NCI-H1417 (cell line): ENCODE measurements around the gene MCM6.

Experiments used
- DNase-seq, 3 experiments: peaks; one replicate each; lab custom pipeline; 2025; lab: John Stamatoyannopoulos, UW

MCM6 gene

DNA sequence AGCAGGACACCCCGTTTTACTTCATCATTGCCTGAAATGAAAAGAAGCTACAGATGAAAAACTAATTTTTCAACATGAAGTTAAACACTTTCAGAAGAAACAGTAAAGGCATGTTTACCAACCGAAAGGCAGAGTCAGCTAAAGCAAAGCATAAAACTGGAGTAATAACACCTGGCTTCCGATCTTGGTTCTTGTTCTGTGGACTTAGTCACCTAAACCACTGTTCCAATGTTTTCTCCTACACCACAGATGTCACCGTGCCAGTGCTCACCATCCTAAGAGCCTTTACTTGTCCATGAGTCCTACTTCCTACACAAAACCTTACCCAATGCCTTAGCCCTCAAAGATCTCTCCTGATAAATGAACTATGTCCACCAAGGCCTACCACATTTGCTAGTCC, 13.5 kb downstream of the MCM6 start:
- no peak for DNase-seq

DNA sequence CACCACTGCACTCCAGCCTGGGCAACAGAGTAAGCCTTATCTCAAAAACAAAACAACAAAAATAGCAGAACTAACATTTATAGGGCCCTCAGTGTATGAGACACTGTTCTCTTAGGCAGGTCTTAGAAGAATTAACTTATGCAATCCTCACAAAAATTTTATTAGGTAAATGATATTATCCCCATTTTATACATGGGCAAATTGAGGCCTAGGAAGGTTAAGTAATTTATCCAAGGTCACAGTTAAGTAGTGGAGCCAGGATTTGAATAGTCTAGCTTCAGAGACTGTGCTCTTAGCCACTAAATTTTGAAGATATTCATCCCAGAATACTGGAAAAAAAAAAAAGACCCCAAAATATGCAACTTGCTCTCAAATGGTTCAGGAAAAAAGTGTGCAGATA, 22.8 kb downstream of the MCM6 start:
- no peak for DNase-seq

DNA sequence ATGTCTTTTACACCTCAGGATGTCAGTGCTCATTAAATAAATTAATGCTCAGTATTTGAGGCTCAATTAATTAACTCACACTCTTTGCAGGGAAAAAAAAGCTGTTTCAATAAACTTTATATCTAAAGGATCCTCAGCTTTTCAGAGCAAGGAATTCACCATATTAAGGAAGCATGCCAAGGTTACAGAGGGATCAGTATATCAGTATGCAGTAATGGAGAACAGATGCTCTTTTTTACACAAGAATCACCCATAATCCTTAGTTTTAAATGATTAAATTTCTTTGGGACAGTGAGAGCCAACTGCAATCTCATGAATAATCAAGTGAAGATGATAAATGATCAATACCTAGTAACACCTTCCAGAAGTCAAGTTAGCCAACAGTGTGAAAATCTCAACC, 24.4 kb downstream of the MCM6 start:
- DNase-seq, result no peak

DNA sequence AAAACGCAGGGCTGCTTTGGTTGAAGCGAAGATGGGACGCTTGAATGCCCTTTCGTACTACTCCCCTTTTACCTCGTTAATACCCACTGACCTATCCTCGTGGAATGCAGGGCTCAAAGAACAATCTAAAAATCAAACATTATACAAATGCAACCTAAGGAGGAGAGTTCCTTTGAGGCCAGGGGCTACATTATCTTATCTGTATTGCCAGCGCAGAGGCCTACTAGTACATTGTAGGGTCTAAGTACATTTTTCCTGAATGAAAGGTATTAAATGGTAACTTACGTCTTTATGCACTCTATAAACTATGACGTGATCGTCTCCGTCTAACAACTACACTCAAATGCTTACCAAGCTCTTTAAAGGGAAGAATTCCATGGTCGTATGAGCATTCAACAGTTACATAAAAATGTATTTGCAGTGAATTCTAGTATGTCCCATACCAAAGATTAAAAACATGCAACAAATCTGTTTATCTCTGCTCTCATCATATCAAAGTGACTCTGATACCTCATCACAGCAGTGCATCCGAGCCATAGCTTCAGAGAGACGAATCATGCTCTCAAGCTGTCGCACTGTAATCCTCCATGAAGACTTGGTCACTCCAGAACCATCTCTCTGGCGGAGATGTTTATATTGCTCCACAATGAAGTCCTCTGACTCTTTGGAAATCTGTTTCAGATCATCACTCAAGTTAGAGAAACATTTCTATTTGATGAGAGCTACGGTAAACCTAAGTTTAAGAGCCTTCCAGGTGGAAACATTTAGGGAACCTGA, 25.2 kb downstream of the MCM6 start:
- DNase-seq, result no peak

DNA sequence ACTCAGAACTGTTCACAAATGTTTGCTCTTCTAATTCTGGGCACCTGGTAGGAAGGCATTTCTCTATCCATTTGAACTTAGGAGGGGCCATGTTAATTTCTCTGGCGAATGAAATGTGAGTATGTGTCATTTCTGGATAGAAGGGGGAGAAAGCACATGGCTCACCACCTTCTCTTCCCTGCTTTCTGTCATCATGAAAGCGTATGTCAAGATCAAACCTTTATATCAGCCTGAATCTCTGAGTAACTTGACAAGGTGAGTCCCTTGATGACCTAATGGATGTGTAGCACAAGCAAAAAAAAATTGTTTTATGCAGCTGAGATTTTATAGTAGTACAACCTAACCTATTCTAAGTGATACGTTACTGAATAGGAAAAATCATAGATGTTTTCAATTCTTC, 27.2 kb downstream of the MCM6 start:
- no peak for DNase-seq

DNA sequence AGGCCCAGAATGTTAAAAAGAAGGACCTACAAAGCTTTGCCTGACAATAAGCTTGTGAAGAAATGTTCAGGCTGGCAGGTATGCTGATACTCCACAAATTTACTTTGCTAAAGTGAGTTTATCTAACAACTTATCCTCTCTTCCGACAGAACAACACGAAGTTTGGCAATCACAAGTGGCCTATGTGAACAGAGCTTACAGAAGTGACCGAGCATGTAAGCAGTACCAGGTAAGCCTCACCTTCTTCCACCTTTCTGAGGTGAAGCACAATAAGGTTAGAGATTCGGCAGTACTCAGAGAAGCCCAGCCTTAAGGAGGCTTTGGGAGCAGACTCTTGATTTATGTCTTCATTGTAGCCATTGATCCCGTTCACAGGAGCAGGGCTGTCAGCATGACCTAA, 30.2 kb downstream of the MCM6 start:
- no peak for DNase-seq

DNA sequence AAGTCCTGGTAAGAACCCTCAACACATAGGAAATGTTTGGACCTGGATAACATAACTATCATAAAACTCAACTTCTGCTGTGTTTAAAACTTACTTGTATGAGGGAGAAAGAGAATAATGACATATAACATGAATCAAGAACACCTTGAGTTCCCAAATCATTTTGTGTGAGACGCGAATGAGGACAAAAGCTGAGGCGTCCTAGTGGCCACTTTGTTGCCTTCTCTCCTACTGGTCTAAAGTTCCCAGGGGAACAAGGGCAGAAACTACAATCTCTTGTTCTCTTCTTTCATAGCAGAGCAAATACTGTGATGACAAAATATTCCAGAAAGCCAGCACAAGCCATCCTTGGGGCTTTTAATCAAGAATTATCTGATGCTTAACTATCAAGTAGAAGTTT, 31.0 kb downstream of the MCM6 start:
- DNase-seq, result no peak

DNA sequence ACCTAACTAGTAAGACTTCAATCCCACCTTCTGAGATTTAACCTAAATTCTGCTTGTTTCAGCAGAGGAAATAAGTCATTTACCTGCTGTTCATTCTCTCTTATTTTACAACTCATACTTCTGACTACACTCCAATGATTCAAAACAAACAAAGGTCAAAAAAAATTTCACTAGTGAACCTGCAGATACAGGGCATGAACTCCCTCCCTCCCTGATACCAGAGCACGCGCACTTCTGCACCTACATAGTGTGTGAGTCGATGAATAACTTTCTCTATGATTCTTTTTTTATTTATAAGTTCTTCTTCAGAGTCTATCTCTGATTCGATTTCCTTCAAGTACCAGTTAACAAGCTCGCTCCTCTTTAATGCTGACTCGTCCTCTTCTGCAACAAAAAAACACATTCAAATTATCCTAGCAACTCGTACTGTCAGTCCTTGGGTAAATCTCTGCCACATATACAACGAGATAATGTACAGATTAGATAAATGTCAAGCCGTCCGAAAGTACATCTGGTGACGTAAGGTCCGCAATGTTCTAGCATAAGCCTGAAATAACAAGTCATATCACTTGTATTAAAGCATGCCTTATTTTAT, 31.8 kb downstream of the MCM6 start:
- DNase-seq, result no peak

DNA sequence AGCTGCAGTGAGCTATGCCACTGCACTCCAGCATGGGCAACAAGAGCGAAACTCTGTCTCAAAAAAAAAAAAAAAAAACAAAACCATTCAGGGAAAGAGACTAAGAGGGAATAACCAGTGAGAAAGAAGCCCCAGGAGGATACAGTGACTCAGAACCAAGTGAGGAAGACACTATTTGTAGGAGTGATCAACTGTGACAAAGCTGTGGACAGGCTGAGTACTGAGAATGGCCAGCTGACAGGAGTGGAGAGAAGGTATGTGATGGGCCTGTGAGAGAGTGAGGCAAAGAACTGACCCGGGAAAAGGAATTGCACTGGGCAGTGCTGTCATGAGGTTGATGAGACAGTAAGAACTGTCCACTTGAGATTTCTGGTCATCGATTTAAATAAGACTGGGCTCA, 32.6 kb downstream of the MCM6 start:
- no peak for DNase-seq

DNA sequence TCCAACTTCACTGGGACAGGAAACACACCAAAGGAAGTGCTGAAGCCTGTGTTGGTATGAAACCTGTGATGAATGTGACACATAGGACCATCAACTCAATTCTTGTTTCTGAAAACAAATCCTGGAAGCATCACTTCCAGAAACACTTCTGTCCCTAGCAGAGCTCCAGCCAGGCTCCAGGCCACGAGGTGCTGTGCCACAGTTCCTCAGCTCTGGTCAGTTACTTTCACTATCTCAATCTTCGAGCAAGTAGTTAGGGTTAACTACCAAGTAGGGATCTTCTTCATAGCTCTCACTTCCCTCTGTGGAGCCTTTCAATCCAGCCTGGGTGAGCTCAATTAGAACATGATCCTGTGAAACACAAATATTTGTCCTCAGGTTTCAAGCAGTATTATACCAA, 35.6 kb downstream of the MCM6 start:
- DNase-seq, result no peak

DNA sequence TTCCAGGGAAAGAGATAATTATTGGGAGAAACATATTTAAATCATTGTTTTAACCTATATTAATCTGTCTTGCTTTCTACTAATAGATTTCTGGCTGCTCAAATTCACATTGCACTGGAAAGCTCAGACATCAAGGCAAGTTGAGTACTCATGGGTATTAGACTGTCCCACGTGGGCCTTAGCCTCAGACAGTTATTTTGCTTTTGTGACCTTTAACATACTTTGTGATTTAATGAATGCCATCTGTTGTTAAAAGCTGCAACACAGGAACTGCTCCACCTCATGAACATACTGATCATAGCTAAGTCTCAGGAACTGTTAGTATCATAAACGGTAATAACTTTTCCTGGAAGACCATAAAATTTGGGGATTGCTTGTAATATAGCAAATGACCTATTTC, 36.5 kb downstream of the MCM6 start:
- DNase-seq, result no peak

DNA sequence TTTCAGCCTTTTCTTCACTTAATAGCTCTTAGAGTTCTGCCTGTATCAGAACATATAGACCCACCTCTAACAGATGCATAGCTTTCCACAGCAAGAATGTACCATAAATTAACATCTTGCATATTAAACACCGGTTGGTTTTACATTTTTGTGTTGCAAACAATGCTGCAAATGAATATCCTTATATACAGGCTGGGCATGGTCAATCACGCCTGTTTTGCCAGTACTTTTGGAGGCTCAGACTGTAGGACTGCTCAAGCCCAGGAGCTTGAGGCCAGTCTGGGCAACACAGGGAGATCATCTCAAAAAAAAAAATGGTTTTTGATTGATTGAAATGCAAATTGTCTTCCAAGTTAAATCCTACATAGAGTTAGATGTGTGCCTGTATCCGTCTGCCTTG, 37.7 kb downstream of the MCM6 start:
- DNase-seq, result no peak

DNA sequence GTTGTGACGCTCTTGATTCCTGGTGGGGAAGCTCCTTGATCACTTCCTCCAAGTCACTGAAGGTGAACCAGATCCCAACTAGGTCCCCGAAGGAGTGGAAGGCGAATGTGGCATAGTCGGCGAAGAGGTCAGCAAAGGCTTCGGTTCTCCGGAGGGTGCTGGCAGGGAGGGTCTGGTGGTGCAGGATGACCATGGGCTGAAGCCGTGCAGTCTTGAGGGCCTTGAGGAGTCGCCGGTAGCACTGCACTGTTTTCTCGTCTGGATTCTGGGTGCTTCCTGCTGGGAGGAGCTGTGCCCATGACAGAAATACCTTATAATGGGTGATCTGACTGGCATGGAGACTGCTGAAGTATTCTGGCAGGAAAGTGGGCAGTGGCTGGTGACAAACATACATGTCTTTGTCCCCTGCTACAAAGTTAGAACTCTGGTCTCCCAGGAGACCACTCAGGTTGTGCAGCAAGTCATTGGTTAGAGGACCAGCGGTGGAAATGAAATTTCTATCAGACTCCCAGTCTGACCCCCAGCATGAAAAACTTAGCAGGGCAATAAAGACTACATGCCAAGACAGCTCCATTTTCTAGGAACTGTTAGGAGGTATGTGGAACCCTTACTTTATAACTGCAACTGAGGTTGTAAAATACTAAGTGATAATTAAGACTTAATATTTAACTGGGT, 39.5 kb downstream of the MCM6 start, which contains the start of gene LCT:
Gene LCT, minus strand, starts transcription at position 589 of the 675 bp plus-strand sequence. Its CDS starts 15 bp downstream, at position 574.
- no peak for DNase-seq

DNA sequence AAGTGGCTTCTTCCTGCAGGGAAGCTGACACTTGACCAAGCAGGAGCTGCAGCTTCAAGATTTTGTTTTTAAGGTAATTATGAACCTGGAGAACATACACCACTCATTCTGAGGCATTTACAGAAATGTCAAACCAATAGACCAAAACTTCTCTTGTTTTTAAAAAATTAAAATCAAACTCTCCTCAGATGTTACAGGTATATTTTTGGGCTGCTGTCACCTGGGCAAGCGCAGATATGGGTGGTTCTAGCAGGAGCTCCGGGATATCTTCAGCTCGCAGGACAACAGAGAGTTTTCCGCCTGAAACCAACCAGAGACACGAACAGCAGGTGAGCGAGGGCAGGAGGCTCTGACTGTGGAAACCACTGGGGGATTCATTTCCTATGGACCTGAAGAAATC, 43.4 kb downstream of the MCM6 start:
- no peak for DNase-seq

DNA sequence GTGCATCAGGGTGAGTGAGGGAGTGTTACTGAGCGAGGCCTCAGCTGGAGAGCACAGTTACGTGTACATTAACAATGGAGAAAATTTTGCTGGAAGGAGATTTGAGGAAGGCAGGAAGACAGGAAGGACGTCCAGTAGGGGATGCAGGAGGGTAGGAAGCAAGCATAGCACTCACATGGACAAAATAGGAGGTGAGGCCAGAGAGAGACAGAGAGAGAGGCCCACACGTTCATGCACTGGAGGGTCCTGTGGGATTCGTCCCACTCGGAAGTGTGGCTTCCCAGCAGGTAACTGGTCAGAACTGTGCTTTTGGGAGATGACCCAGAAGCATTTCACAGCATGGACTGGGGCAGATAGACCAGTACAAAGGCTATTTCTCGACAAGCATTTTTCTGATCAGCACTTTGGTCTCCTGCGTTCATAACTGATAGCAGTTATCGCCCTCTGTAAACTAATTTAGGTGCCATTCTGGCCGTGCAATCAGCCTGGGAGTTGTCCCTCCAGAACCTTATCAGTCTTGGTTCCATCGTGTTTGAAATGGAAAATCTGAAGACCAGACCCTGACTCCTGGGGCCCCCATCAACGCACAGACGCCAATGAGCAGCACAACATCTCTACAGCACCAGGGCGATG, 44.9 kb downstream of the MCM6 start:
- no peak for DNase-seq

DNA sequence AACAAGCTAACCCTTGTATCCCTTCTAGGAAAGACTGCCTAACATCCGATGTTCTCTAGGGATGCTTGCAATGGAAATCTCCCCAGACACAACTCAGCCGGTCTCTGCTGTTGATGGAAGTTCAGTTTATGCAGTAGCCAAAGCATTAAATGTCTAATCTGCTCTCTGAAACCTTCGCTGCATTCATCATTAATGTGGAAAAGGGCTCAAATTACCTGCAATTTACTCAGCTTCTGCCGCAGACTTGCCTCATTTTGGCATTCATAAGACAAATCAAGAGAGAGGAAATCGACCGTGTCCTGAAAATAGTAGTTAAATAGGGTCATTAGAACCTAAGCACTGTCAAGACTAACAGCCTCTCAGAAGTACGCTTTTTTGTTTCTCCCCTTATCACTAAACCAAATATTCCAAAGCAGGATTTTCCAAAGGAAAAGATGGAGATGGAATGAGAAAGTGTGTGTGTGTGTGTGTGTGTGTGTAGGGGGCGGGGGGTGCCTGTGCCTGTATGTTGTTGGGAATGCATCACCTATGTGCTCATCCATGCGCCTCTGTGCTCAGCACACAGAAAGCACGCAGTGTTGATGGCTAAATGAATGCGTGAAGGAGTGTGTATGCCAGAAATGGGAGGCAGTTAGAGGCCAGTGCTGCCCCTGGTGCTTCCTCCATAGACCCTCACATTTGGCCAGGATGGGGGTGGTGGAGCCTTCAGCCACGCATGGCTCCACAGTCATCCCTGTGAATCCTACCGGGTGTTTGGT, 46.7 kb downstream of the MCM6 start:
- DNase-seq, result peak; percentile 78 to 92 (median 81)

DNA sequence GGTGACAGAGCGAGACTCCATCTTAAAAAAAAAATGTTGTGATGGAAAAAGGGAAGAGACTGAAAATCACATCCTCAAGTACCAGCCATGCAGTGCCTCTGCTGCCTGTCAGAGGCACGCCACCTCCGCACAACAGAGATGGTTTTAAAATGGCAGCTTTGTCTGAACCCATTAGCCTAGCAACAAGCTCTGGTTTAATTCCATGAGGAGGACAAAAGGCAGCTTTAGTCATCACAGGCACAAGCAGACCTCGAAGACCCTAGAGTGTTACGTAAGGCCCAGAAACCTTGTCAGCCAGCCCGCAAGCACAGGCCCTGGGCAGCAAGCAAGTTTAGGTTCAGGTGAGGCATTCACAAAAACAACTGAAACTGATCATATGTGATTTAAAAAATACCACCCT, 49.7 kb downstream of the MCM6 start:
- DNase-seq, result no peak

DNA sequence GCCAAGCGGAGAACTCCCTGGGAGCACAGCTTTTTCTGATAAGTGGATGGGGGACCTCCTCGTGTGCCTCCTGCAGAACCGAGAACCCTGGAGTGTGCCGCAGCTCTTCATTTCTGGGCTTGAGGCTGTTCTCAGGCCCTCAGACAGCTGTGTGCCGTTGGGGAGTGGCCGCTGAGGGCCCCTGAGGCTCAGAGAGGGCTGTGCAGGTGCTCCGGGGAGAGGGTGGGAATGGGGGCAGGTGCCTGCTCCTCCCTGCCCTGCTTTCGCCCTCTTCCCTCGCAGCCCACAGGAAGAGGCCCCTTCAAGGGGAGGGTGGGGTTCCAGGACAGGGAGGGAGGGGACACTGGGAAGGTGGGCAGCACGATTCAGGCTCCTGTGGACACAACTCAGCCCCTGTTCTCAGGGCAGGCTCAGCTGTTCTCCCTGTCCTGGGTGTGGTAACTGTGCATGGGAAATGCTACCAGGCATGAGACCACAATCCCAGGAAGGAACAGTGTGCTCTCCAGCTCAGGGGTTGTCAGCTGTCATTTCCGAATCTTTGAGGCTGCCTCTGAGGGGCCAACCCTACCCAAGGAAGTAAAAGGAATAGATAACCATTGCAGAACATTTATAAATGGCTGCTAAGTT, 50.6 kb downstream of the MCM6 start:
- DNase-seq, result peak; percentile 3 to 67 (median 30)

DNA sequence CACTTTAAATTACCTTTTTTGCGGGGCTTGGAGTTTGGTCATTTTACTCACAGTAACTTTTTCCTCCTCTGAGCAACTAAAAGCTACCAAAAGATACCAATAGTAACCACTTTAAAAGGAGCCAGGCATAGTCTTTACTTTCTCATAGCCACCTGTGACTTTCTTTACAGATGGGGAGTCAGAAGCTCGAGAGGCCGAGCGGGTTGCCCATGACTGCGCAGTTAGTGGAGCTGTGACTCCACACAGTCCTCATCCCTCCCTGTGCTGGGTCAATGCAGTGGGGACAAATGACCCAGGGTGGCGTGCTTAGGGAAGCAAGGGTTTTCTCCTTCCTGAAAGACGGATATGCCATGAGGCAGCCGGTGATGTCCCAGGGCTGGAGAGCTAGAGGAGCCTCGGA, 51.1 kb downstream of the MCM6 start:
- no peak for DNase-seq

DNA sequence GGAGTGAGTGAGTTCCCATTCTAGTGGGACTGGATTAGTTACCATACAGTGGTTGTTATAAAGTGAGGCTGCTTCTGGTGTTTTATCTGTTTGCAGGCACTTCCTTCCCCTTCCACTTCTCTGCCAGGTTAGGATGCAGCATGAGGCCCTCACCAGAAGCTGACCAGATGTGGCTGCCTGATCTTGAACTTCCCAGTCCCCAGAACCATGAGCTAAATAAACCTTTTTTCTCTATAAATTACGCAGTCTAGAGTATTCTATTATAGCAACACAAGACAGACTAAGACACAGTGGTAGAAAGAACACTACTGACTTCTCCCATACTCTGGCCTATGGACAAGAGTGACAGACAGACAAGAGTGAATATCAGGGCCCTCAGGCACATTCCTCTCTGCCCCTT, 53.4 kb downstream of the MCM6 start:
- no peak for DNase-seq

DNA sequence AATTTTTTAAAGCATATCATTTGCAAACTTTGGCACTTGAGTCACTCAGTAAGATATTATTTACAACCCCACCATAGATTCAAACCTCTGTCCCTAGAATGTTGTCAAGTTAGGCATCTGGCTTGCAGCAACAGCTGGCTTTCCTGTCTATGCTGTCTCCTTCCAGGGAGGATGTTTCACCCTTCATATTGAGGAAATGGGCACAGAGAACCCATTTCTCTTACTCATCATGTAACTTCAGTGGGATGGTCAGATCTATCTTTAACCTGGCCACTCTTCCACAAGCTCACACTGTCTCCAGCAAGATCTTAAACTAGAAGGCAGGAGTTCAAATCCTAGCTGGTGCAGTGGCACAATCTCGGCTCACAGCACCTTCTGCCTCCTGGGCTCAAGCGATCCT, 55.1 kb downstream of the MCM6 start:
- no peak for DNase-seq
